DMS53 treated with DMSO at 0.1 percent for 48 hours (cell line): ENCODE data around the gene ZFP3.
"Not testable (repeated sequence)": the region's sequence is repeated elsewhere in the genome, so short reads cannot be mapped to it uniquely, and the experiment has no call there.

Experiments used
- DNase-seq: peaks from one replicate; lab custom pipeline; 2025; ENCODE audit not compliant: unreplicated experiment; lab: John Stamatoyannopoulos, UW

Gene ZFP3

DNA sequence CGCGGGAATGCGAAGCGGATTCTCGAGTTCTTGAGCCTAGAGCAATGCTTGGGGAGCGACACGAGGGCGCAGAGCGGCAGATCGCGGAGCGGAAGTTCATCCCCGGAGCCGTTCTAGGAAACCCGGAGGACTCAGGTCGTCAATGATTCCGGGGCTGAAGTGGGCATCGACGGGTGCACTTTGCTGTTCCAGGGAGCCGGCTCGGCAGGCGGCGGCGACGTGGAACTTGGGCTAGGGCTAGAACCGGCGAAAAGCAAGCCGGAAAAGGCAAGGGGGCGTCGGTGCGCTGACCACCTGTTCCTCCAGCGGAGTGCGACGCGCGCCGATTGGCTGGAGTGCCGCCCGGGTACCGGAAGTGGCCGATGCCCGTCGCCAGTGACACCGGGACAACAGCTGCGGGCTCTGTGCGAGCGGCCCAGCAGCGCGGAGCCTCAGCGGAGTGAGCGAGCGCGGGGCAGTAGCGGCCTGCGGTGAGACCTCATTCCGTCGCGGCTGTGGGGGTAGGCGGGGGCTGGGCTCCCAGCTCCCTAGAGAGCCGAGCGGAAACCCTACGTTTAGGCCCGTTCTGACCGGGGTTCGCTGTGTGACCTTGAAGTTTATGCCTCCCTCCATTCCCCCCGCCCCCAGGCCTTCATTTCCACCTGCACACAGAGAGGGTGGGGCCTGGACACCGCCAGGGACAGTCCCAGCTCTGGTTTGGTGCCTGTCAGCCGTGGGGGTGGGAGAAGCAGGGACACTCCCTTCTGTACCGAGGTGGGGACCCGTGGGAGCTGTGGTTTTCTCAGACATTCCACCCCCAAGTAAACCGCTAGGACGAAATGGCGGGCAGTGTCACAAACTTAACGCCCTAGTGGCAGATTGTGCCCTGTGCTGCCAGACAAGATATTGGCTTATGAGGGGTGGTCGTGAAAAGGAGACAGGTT, at the start of gene ZFP3:
Gene ZFP3, plus strand, starts transcription at position 362 of the 923 bp plus-strand sequence. CDS start 13,038 bp downstream, outside the sequence.
- DNase-seq = peak; percentile 68

DNA sequence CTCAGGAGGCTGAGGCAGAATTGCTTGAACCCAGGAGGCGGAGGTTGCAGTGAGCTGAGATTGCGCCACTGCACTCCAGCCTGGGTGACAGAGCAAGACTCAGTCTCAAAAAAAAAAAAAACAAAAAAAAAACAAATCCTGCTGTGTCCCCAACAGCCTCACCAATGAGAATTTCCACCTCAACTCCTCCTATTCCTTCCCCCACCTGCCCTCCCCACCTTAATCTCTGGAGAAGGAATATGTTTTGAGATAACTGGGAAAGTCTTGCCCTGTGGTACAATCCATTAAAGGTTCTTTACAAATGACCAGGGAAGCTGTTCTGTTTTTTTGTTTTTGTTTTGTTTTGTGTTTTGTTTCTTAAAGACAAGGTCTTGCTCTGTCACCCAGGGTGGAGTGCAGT, 48.1 kb upstream of the ZFP3 start:
- DNase-seq = not testable (repeated sequence)

DNA sequence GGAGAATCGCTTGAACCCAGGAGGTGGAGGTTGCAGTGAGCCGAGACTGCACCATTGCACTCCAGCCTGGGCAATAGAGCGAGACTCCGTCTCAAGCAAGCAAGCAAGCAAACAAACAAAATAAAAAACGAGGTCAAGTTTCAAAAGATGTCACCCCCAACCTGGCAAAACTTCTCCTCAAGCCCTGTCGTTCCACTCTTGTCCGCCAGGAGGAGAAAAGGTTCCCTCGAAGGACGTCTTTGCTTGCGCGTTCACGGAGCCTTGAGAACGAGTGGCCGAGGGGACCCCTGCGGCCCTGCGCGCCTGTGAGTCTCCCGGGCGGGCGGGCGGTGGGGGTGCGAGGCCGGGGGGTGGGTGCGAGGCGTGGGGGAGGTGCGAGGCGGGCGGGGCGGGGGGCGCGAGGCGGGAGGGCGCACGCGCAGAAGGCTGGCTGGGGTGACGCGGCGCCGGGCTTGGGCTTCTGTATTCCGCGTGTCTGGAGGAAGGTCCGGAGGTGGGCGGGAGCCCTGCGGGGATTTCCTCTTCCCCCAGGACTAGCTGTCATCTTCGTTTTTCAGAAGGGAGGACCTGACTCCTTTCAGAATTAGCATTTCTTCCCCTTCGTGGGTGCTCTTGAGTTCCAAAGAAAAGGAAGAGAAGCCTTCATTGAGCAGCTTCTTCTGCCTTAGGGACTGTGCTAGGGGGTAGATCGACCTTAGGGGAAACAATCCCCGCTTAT, 46.7 kb upstream of the ZFP3 start:
- peak; percentile 23 for DNase-seq

DNA sequence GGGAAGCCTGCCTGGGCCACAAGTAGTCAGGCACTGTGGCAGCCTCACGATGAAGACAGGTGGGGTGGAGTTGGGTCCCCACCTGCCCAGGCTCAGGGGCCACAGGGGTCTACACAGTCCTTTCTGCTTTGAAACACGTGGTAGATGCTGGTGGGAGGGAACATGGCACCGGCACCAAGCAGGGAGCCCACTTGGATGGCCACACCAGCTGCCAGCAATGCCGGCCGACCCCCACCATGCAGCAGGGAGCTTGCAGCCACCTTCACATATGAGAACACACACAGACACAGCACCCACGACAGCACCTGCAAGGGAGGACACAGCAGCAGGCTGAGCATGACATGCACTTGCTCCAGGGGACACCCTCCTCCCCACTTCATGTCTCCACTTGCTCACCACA, 45.4 kb upstream of the ZFP3 start:
- no peak for DNase-seq

DNA sequence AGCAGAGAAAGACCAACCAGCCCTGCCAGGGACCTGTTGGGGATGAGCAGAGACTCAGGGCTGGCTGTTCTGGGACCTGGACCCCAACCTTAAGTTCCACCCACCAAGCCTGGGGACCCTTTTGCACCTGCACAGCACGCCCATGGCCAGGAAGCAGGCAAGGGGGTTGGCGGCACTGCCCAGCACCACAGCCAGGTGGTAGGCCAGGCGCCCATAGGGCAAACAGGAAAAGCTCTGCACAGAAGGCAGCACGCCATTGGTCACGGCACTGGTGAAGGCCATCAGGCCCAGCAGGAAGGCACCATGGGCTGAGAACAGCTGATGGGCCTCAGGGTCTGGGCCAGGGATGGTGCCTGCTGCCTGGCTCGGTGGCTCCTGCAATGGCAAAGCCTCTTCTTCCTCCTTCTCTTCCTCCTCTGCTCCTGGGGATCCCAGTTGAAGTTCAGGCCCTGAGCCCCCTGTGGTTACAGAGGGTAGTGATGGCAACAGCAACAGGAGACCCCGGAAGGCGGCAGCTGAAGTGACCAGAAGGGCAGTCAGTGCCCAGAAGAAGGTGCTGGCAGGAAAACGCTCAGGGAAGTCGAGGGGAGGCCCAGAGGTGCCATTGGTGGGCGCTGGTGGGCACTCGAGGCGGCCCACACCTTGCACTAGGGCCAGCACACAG, 44.8 kb upstream of the ZFP3 start:
- no peak for DNase-seq

DNA sequence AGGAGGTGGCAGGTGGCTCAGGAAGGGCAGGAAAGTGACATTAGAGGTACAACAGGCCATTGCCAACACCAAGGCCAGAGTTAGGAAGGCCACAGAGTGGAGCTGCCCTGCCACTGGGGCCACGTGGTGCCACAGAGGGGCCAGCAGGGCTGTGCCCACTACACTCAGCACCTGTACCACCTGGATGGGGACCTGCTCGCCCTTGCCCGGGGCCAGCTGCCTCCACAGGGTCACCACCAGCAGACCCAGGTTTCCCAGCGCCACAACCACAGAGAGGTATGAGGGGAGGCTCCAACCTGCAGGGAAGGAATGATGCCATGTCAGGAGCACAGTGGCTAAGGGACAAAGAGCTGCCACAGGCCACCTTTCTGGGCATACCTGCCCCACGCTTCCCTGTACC, 44.2 kb upstream of the ZFP3 start:
- no peak for DNase-seq

DNA sequence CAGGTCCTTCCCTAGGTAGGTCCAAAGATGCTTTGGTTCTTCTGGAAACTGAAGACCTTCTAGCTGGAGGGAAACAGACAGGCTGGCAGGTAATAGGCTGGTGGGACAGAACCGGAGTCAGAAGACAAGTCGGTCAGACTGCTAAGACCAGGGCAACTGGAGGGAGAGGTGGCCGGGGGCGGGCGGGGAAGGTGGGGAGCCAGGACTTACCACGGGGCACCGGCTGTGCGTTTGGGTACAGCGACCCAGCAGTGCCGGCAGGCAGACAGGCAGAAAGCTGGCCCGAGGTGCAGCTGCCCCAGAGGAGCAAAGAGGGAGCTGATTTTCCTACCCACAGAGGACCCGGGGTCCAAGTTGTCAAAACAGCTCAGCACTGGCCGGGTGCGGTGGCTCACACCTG, 43.6 kb upstream of the ZFP3 start:
- DNase-seq = no peak

DNA sequence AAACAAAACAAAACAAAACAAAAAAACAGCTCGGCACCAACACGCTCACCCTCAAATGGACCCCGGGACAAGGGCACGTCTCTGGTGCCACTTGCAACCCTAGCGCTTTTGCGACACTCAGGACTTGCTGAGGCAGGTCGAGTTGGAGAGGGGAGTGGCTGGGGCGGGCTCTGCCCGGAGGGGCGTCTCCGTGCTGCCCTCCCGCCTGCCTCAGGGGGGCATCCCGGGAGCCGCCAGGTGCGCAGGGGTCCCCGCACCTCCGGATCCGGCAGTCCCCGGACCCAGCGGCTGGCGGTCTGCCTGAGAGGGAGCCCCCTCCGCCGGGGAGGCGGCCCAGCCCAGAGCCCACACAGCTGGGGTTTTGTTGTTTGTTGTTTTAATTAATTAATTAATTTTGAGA, 43.0 kb upstream of the ZFP3 start, which contains the start of gene SLC52A1:
Gene SLC52A1, minus strand, starts transcription at position 112 of the 400 bp plus-strand sequence. CDS start 820 bp downstream, outside the sequence.
- DNase-seq = no peak

DNA sequence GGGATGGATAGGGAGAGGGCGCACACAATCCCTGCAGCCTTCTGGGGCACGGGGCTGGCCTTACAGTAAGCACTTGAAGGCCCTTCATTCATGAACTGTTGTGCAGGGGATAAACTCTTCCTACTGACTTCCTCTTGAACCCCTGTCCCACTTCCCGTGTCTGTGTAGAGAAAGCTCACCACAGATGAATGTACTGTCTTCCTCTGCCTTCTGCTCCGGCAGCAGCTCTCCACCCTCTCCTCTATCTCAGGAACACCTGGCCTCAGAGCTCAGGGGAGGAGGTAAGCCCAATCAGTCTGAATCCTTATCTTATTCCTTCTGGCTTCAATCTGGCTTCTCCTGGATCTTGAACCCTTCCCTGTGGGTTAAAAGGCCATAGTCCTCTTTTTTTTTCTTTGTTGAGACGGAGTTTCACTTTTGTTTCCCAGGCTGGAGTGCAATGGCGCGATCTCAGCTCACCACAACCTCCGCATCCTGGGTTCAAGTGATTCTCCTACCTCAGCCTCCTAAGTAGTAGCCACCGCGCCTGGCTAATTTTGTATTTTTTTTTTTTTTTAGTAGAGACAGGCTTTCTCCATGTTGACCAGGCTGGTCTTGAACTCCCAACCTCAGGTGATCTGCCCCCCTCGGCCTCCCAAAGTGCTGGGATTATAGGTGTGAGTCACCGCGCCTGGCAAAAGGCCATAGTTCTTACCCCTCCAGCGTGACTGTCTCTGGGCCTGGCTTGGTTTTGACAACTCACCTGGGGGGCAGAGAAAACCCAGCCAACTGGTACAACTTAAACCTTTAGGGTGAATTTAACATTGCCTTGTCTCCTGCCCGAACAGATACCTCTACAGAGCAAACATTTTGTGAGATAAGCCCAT, 35.9 kb upstream of the ZFP3 start:
- DNase-seq = no peak

DNA sequence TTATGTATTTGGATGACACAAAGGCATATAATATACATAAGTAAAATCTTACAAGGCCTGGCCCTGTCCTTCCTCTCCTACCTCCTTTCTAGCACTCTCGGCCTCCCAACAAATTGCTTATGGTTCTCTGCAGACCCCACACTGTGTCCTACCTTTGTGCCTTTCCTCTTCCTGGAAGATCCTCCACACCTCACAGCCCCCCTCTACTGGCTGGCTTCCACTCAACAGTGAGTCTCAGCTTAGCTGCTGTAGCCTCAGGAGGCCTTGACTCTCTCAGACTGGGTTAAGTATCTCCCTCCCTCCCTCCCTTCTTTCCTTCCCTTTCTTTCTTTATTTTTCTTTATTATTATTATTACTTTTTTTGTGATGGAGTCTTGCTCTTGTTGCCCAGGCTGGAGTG, 34.7 kb upstream of the ZFP3 start:
- no peak for DNase-seq

DNA sequence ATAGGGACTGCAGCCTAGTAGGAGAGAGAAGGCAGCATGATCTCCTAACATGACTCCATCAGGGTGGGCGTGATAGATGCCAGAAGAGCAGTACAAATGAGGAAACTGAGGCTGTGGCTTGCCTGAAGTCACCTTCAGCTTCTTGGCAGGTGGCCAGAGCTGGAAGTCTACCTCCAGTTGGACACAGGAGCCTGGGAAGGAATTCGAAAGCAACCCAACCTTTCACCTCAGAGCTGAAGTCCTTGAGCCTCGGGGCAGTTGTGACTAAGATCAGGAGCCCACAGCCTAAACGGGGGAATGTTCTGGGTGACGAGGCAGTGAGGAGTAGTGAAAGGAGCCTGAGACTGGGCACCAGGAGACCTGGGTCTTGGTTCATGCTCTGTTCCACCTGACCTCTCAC, 33.6 kb upstream of the ZFP3 start:
- DNase-seq = no peak

DNA sequence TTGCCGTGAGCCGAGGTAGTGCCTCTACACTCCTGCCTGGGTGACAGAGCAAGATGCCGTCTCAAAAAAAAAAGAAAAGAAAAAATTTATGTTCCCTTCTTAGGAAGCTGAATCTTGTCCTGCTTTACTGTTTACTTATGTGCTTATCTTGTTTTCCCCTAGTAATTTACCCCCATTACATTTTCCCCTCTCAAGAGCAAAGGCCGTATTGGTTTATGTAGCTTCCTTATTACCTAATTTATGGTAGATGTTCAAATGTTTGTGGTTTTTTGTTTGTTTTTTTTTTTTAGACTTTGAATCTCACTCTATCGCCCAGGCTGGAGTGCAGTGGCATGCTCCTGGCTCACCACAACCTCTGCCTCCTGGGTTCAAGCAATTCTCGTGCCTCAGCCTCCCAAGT, 32.8 kb upstream of the ZFP3 start:
- DNase-seq = no peak

DNA sequence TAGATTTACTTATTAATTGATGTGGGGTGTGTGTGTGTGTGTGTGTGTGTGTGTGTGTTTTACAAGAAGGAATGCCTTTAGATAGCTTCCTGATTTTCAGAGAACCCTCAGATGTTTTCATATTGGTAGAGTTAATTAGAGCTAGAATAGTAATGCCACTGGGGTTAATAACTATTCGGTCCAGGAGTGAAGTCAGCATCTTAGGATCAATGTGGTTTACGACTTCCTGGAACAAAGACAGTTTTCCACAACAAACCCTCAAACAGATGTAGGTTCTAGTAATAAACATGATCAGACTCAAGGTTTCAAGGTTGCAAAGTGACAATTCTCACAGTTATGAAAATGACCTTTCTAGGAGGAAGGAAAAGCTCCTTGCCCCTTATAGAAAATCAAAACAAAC, 30.8 kb upstream of the ZFP3 start:
- no peak for DNase-seq

DNA sequence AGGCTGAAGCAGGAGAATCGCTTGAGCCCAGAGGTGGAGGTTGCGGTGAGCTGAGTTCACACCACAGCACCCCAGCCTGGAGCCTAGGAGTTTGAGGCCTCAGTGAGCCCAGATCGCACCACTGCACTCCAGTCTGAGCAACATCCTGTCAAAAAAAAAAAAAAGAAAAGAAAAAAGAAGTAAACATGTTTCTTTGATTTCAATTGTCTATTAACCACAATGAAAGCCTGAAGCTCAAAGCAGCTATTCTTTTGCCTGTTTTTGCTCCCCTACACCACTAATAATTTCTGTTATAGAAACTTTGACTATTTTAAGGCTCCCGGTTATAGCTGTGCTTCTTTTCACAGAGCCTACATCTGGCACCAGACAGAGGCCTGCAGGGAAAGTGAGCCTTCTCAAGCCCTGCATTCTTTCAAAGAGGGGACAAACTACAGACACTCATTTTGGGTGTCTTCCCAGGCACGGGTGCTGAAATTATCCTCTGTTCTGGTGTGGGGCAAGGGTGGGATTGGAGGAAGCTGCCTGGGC, 28.9 kb upstream of the ZFP3 start:
- DNase-seq = no peak

DNA sequence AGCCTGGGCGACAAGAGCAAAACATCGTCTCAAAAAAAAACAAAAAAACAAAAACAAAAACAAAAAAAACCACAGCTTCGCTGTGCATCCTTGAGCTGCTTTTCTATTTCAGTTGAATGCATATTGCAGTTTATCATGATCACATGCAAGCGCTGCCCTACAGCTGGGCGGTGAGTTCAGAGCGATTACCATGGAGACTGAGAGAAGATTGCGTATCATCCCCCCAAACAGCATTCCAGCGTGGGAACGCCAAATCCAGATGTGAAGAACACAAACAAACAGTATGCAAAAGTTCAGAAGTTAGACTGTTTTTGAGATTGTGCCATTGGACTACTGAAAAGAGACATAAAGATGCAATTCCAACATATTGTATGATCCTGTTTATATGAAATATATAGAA, 28.0 kb upstream of the ZFP3 start:
- no peak for DNase-seq

DNA sequence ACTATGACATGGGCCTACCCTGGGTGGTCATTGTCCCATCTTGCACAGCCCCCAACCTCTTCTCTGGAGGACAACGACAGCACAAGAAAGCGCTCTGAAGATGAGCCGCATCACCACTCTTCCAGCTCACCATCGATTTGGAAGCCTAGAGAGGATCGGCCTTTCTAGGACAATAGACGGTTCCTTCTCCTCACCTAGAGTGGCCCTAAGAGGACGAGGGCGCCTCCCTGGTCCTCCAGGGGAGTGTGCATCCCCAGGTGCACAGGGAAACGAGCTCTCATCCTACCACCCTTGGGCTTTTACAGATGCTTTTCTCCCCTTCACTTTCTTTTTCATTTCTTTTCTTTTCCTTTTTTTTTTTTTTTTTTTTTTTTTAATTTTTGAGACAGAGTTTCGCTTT, 22.7 kb upstream of the ZFP3 start:
- no peak for DNase-seq

DNA sequence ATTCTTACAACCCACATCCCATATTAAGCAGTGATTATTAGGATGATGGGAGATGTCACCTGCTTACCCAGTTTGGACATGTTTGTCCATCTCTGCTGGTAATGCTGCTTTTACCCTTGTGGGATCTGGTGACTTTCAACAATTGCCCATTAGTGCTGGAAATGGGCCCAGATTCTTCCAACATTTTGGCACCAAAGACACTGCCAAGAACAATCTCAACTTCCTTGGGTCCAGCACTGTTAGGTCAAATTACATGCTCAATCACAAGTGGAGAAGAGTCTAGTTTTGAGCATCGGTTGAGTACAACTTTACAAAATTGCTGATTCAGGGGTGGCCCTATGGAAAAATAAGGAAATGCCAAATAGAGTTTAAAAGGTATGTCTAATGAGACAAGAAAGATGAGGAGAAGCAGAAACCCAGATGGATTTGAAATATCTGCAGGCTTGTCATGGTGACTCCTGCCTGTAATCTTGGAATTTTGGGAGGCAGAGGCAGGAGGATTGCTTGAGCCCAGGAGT, 13.0 kb upstream of the ZFP3 start:
- DNase-seq = no peak

DNA sequence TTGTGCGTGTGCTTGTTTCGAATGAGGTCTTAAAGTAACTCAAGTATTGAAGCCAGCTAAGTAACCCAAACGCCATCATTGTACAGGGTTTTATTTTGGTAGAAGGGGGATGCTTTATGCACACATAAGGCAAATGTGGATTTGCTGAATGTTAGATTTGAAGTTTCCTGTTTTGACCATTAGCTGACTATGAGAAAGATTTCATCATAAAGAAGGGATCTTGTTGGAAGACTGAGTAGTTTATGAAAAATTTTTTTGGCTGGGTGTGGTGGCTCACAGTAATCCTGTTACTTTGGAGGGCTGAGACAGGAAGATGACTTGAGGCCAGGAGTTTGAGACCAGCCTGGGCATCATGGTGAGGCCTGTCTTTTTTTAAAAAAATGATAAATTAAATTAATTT, 10.0 kb upstream of the ZFP3 start:
- DNase-seq = no peak

DNA sequence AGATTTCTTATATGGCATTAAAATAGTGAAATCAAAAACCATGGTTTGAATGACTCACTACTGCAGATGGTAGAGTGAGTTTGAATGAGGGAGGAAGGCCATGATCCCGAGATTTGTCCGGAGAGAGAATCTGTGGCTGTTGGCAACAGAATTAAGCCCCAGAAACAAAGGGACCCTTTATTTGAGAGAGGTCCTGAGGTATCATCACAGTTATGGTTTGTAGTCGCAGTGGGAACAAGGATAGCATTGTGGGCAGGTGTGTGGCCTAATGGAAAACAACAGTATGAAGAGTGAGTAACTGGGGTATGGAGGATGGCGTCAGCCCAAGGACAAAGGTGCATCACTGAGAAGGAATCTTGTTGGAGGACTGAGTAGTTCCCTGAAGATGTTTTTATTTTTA, 8.5 kb upstream of the ZFP3 start:
- DNase-seq = no peak

DNA sequence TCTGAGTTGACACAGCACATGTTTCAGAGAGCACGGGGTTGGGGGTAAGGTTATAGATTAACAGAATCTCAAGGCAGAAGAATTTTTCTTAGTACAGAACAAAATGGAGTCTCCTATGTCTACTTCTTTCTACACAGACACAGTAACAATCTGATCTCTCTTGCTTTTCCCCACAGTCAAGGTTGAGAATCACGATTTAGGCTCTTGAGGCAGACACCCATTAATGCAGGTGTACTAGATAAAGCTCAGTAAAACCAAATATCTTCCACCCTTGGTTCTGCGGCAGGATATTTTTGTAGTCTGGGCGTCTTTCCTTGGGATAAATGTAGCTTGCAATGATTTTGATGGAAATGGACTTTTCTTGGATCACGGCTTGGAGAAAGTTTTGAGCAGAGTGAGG, 2.8 kb upstream of the ZFP3 start:
- DNase-seq = not testable (repeated sequence)
